Cardiac muscle cell (in vitro differentiated cells and primary cell): ENCODE results near the gene NAPG. TPM values are rescaled to one million over a fixed set of nuclear protein-coding genes. Genes with fewer than 3 reads are reported as not detected.
"Not testable (repeated sequence)": the region's sequence is repeated elsewhere in the genome, so short reads cannot be mapped to it uniquely, and the experiment has no call there.

Experiments
- DNase-seq, 2 donors: peaks; one replicate each; pipeline versions ENCODE4 v3.0.0 to v3.0.0-alpha.2; 2010 to 2017; ENCODE audit warnings: low read depth in 1 of 2, low spot score in 1 of 2
- H3K27ac ChIP-seq: fragments of 200-600 bp; sonication (generic); 2 replicates; pipeline ENCODE4 v1.5.1; 2016
- H3K27me3 ChIP-seq: fragments of 200-600 bp; sonication (generic); 2 replicates; pipeline ENCODE4 v1.6.0; 2016; ENCODE audit warnings: control low read depth
- H3K36me3 ChIP-seq: fragments of 200-600 bp; sonication (generic); 2 replicates; pipeline ENCODE4 v1.5.1; 2016; ENCODE audit warnings: control low read depth
- H3K4me1 ChIP-seq: fragments of 200-600 bp; sonication (generic); 2 replicates; pipeline ENCODE4 v1.8.1; 2017; ENCODE audit warnings: low read depth, mild to moderate bottlenecking, mixed run types
- H3K4me3 ChIP-seq: fragments of 200-600 bp; sonication (generic); 2 replicates; pipeline ENCODE4 v1.5.1; 2016; ENCODE audit warnings: mild to moderate bottlenecking
- H3K9me3 ChIP-seq: fragments of 200-600 bp; sonication (generic); 2 replicates; pipeline ENCODE4 v1.5.1; 2017; ENCODE audit warnings: low read depth, mild to moderate bottlenecking, control low read depth
- CTCF ChIP-seq: IDR thresholded peaks from 2 replicates; pipeline ENCODE4 v1.5.1; 2012; ENCODE audit warnings: low read depth, mild to moderate bottlenecking, low read length
- polyA plus RNA-seq: library from polyadenylated mRNA; unstranded; fragments of >200 nt; fragmentation: Nextera tagmentation; extraction: Ambion mirVana; gene quantifications from 2 replicates; pipeline ENCODE4 v1.2.1, GENCODE V29; 2016
- total RNA-seq: library from RNA; depleted of rRNA; stranded (reverse); fragments of >200 nt; gene quantifications from 2 replicates; pipeline ENCODE4 v1.2.3, GENCODE V29; 2016

Gene NAPG
- total and polyA plus RNA-seq, 2 experiments from 2014 or later = 21.7 to 26.5 TPM

GRCh38 chr18:10536280-10536679 lies 10.5 kb downstream of the NAPG start:
- peaks cover 18% of the 10 kb centered on the region for H3K36me3 ChIP-seq
- H3K27ac ChIP-seq = no peak overlapping the region
- no peak for DNase-seq
- H3K4me3 ChIP-seq = no peak overlapping the region
- no peaks in the 10 kb centered on the region for H3K4me1 ChIP-seq
- no peak for TF ChIP-seq CTCF
- no peaks in the 10 kb centered on the region for H3K9me3 ChIP-seq
- no peaks in the 10 kb centered on the region for H3K27me3 ChIP-seq

GRCh38 chr18:10537765-10538164 lies 11.9 kb downstream of the NAPG start:
- no peak overlapping the region for H3K4me3 ChIP-seq
- H3K27ac ChIP-seq = no peak overlapping the region
- H3K9me3 ChIP-seq = no peaks in the 10 kb centered on the region
- TF ChIP-seq CTCF = no peak
- peaks cover 25% of the 10 kb centered on the region for H3K36me3 ChIP-seq
- no peak for DNase-seq
- no peaks in the 10 kb centered on the region for H3K27me3 ChIP-seq
- H3K4me1 ChIP-seq = no peaks in the 10 kb centered on the region

GRCh38 chr18:10539124-10539523 lies 13.3 kb downstream of the NAPG start:
- H3K27me3 ChIP-seq, H3K4me1 ChIP-seq, H3K27ac ChIP-seq, H3K4me3 ChIP-seq, DNase-seq, H3K9me3 ChIP-seq: not testable (repeated sequence)
- H3K36me3 ChIP-seq = peaks cover 25% of the 10 kb centered on the region

- no peak for TF ChIP-seq CTCF
- H3K27me3 ChIP-seq = no peaks in the 10 kb centered on the region
- no peak overlapping the region for H3K4me3 ChIP-seq
- no peak for DNase-seq
- H3K4me1 ChIP-seq = peaks cover 7% of the 10 kb centered on the region
- no peaks in the 10 kb centered on the region for H3K9me3 ChIP-seq
- peak overlapping the region; percentile 47 for H3K27ac ChIP-seq
- H3K36me3 ChIP-seq = peaks cover 37% of the 10 kb centered on the region
Measured at GRCh38 chr18:10543277-10543676, 17.4 kb downstream of the NAPG start.

GRCh38 chr18:10544093-10544748 lies 18.4 kb downstream of the NAPG start:
- Histone ChIP-seq H3K36me3 (peaks cover 41% of the 10 kb centered on the region), H3K4me3 (no peak overlapping the region), H3K27ac (no peak overlapping the region), H3K27me3 (no peaks in the 10 kb centered on the region), H3K4me1 (peaks cover 7% of the 10 kb centered on the region), H3K9me3 (no peaks in the 10 kb centered on the region)
- no peak for DNase-seq
- TF ChIP-seq CTCF = no peak

GRCh38 chr18:10546557-10547300 lies 20.9 kb downstream of the NAPG start:
- no peak for TF ChIP-seq CTCF
- Histone ChIP-seq H3K27me3 (no peaks in the 10 kb centered on the region), H3K9me3 (no peaks in the 10 kb centered on the region), H3K36me3 (peaks cover 38% of the 10 kb centered on the region), H3K4me3 (no peak overlapping the region), H3K4me1 (peaks cover 7% of the 10 kb centered on the region), H3K27ac (peak overlapping the region; percentile 44)
- peak; percentile 33 to 62 for DNase-seq
